Naive thymus-derived CD4-positive, alpha-beta T cell (primary cell): ENCODE results near the gene CDH16. TPM values are rescaled to one million over a fixed set of nuclear protein-coding genes. Genes with fewer than 3 reads are reported as not detected.

Experiments used
- ATAC-seq: fragments of 150-1000 bp; cut with Tn5 transposase; 2 replicates; pipeline ENCODE4 v1.10.0; 2021; ENCODE audit warnings: mild to moderate bottlenecking, moderate library complexity
- CTCF ChIA-PET: fragments of 350-600 bp; sonication (Branson Sonifier 250); formaldehyde crosslinking; loops from one replicate; lab custom pipeline; 2021; ENCODE audit warnings: antibody characterized with exemption; lab: Charles Lee
- POLR2A ChIA-PET: fragments of 350-600 bp; sonication (Branson Sonifier 250); formaldehyde crosslinking; loops from one replicate; lab custom pipeline; 2021; ENCODE audit warnings: antibody characterized with exemption, inconsistent platforms; lab: Charles Lee
- DNase-seq, 9 donors: peaks; one replicate each; pipeline versions ENCODE4 v3.0.0 to v3.0.0-alpha.2; 2020 to 2022; ENCODE audit warnings: mixed read lengths in 1 of 9
- H3K27ac ChIP-seq: one replicate; pipeline ENCODE4 v1.7.0; 2013; ENCODE audit warnings: mild to moderate bottlenecking, low read depth, low read length, moderate library complexity
- H3K27me3 ChIP-seq, 2 donors: one replicate each; pipeline ENCODE4 v1.7.0; 2013; ENCODE audit warnings: low read length in 2 of 2, mild to moderate bottlenecking in 2 of 2, moderate library complexity in 2 of 2; ENCODE audit not compliant: control insufficient read depth in 2 of 2, insufficient read depth in 2 of 2
- H3K36me3 ChIP-seq, 3 experiments: 1 replicate in 2 of 3; 2 replicates in 1 of 3; pipeline ENCODE4 v1.7.0; 2013; ENCODE audit warnings: low read length in 3 of 3, mild to moderate bottlenecking in 3 of 3, moderate library complexity in 1 of 3; ENCODE audit not compliant: insufficient read depth in 3 of 3, control insufficient read depth in 2 of 3
- H3K4me1 ChIP-seq, 2 donors: one replicate each; pipeline ENCODE4 v1.7.0; 2013; ENCODE audit warnings: low read length in 2 of 2, mild to moderate bottlenecking in 2 of 2, moderate library complexity in 1 of 2; ENCODE audit not compliant: control insufficient read depth in 2 of 2, insufficient read depth in 2 of 2
- H3K4me3 ChIP-seq: 2 replicates; pipeline ENCODE4 v1.7.0; 2013; ENCODE audit warnings: mild to moderate bottlenecking, low read length
- H3K9me3 ChIP-seq, 3 experiments: 1 replicate in 2 of 3; 2 replicates in 1 of 3; pipeline ENCODE4 v1.7.0; 2013; ENCODE audit warnings: low read length in 3 of 3; ENCODE audit not compliant: control insufficient read depth in 2 of 3
- H3K27ac Mint-ChIP-seq, 9 donors: one replicate each; pipeline ENCODE4 v1.8.0; 2020 to 2022; ENCODE audit warnings: mixed read lengths in 9 of 9, mild to moderate bottlenecking in 8 of 9, moderate library complexity in 5 of 9, inconsistent platforms in 2 of 9
- H3K27me3 Mint-ChIP-seq, 5 donors: one replicate each; pipeline ENCODE4 v1.8.0; 2021 to 2022; ENCODE audit warnings: mixed read lengths in 5 of 5, mild to moderate bottlenecking in 1 of 5
- H3K36me3 Mint-ChIP-seq, 5 donors: one replicate each; pipeline ENCODE4 v1.8.0; 2020 to 2022; ENCODE audit warnings: mixed read lengths in 5 of 5, mild to moderate bottlenecking in 3 of 5, inconsistent platforms in 1 of 5
- H3K4me1 Mint-ChIP-seq, 7 donors: one replicate each; pipeline ENCODE4 v1.8.0; 2020 to 2022; ENCODE audit warnings: mixed read lengths in 7 of 7, mild to moderate bottlenecking in 3 of 7, inconsistent platforms in 1 of 7
- H3K4me3 Mint-ChIP-seq, 10 donors: one replicate each; pipeline ENCODE4 v1.8.0; 2020 to 2022; ENCODE audit warnings: mild to moderate bottlenecking in 10 of 10, mixed read lengths in 10 of 10, moderate library complexity in 6 of 10, inconsistent platforms in 2 of 10
- H3K9me3 Mint-ChIP-seq, 11 donors: one replicate each; pipeline ENCODE4 v1.8.0; 2020 to 2022; ENCODE audit warnings: mixed read lengths in 11 of 11, mild to moderate bottlenecking in 4 of 11, inconsistent platforms in 1 of 11, moderate library complexity in 1 of 11
- intact Hi-C, 2 donors: fragments of 100-400 bp; cut with micrococcal nuclease; formaldehyde crosslinking; loops; one replicate each; pipeline ENCODE4 v1.15.1; 2023
- polyA plus RNA-seq, 2 donors: library from polyadenylated mRNA; unstranded; fragments of 300-500 nt; fragmentation: Illumina TruSeq; gene quantifications; one replicate each; pipeline ENCODE4 v1.2.3, GENCODE V29; 2021
- total RNA-seq, 6 experiments: library from RNA in 5 of 6; stranded (reverse) in 5 of 6; gene quantifications; 1 replicate in 5 of 6; 2 replicates in 1 of 6; pipeline ENCODE4 v1.2.3 and lab custom pipeline; 2021 to 2026

Gene CDH16
- total and polyA plus RNA-seq, 7 experiments from 2014 or later, result not detected

DNA sequence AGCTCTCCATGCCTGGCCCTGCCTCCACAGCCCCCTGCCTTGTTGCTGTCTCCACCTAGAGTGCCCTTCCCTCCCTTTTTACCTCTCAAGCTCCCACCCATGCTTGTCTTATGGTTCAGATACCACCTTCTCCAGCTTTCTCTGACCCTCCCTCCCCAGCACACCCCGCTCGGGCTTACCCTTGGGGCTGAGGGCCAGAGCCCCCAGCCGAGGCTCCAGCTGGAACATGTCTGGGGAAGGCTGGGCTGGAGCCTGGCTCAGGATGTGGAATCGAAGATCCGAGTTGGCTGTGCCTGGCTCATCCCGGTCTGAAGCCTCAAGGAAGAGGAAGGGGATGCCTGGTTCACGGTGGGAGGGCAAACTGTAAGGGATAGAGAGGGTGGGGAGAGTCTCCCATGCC, 3.6 kb downstream of the CDH16 start:
- no peak overlapping the region for H3K4me3 ChIP-seq
- no peaks in the 10 kb centered on the region for H3K4me1 ChIP-seq
- Mint-ChIP-seq H3K27ac (no peak overlapping the region), H3K9me3 (peaks cover 0 to 1% (median 0%) of the 10 kb centered on the region in 11 donors), H3K27me3 (peaks cover 0 to 6% (median 3%) of the 10 kb centered on the region in 5 donors), H3K4me3 (no peak overlapping the region), H3K4me1 (no peaks in the 10 kb centered on the region), H3K36me3 (no peaks in the 10 kb centered on the region)
- ChIA-PET CTCF (no interaction called here), POLR2A (no interaction called here)
- ATAC-seq (no peak), DNase-seq (no peak)
- no peaks in the 10 kb centered on the region for H3K36me3 ChIP-seq
- H3K9me3 ChIP-seq, result no peaks in the 10 kb centered on the region
- intact Hi-C loops, result no loop called here
- H3K27me3 ChIP-seq, result no peaks in the 10 kb centered on the region
- no peak overlapping the region for H3K27ac ChIP-seq

DNA sequence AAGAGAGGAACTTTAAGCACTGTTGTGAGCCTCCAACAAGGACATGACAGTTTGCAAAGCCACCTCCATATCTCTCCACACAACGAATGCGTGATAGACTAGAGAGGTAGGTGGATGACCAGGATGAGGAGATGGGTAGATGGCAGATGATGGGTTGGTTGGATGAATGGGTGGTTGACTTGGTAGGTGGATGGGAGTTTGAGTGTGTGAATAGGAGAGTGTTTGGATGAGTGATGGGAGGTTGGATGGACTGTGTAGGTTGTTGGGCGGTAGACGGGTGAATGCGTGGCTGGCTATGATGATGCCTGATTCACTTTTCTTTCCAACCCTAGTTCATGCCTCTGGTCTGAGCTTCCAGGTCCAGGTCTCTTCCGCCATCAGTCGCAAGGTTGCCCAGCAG, 4.1 kb downstream of the CDH16 start:
- H3K27me3 ChIP-seq, result no peaks in the 10 kb centered on the region
- Mint-ChIP-seq H3K27me3 (peaks cover 0 to 6% (median 3%) of the 10 kb centered on the region in 5 donors), H3K4me3 (no peak overlapping the region), H3K4me1 (no peaks in the 10 kb centered on the region), H3K27ac (no peak overlapping the region), H3K9me3 (peaks cover 0 to 1% (median 0%) of the 10 kb centered on the region in 11 donors), H3K36me3 (no peaks in the 10 kb centered on the region)
- no peaks in the 10 kb centered on the region for H3K9me3 ChIP-seq
- DNase-seq, result no peak
- H3K27ac ChIP-seq, result no peak overlapping the region
- intact Hi-C loops, result no loop called here
- H3K4me3 ChIP-seq, result no peak overlapping the region
- ChIA-PET POLR2A (no interaction called here), CTCF (no interaction called here)
- no peaks in the 10 kb centered on the region for H3K36me3 ChIP-seq
- ATAC-seq, result no peak
- no peaks in the 10 kb centered on the region for H3K4me1 ChIP-seq

DNA sequence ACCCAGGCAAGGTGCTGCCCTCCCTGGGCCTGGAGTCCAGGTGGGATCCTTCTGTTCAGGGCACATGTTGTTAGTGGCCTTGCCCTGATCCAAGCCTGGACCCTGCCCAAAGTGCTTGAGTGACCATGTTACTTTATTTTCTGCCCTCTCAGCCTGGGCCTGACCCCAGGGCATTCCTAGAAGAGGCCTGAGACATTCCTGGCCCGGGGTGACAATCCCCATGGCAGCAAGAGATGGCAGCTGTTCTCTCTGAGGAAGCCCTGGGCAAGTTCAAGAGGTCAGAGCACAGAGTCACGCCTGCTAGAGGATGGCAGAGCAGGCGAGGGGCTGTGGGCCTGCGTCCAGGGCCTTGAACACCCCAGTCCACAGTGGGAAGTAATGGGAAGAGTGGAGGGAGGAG, 5.0 kb downstream of the CDH16 start:
- Histone ChIP-seq H3K9me3 (no peaks in the 10 kb centered on the region), H3K4me1 (no peaks in the 10 kb centered on the region), H3K27ac (no peak overlapping the region), H3K4me3 (no peak overlapping the region), H3K36me3 (no peaks in the 10 kb centered on the region), H3K27me3 (no peaks in the 10 kb centered on the region)
- peaks cover 0 to 1% (median 0%) of the 10 kb centered on the region in 11 donors for H3K9me3 Mint-ChIP-seq
- H3K27me3 Mint-ChIP-seq, result peaks cover 0 to 3% (median 0%) of the 10 kb centered on the region in 5 donors
- ChIA-PET CTCF (no interaction called here), POLR2A (no interaction called here)
- intact Hi-C loops, result no loop called here
- H3K36me3 Mint-ChIP-seq, result no peaks in the 10 kb centered on the region
- H3K4me1 Mint-ChIP-seq, result no peaks in the 10 kb centered on the region
- no peak overlapping the region for H3K4me3 Mint-ChIP-seq
- DNase-seq (no peak), ATAC-seq (no peak)
- no peak overlapping the region for H3K27ac Mint-ChIP-seq

DNA sequence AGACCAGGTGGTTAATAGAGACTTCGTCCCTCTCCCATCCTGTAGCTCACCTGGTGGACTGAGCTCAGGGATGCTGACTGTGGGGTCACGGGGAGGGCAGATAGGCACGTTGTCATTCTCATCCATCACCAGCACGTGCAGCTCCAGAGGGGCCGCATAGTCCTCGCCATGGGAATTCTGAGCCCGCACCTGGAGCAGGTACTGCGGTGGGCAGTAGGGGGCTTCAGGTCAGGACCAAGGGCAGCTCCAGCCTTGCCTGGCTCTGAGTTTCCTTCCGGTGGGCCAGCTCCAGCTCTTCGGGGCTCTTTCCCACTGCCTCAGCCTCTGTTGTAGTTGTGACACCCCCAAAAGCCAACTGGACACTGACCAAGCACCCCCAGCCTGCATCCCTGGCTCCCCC, 5.6 kb downstream of the CDH16 start:
- Mint-ChIP-seq H3K27me3 (peaks cover 0 to 3% (median 0%) of the 10 kb centered on the region in 5 donors), H3K4me3 (no peak overlapping the region), H3K4me1 (no peaks in the 10 kb centered on the region), H3K36me3 (no peaks in the 10 kb centered on the region), H3K27ac (no peak overlapping the region), H3K9me3 (peaks cover 0 to 1% (median 0%) of the 10 kb centered on the region in 11 donors)
- Histone ChIP-seq H3K4me1 (no peaks in the 10 kb centered on the region), H3K36me3 (no peaks in the 10 kb centered on the region), H3K9me3 (no peaks in the 10 kb centered on the region), H3K4me3 (no peak overlapping the region), H3K27me3 (no peaks in the 10 kb centered on the region), H3K27ac (no peak overlapping the region)
- ChIA-PET CTCF (interaction anchor here (0.7 kb wide), 1 partner anchor 83 kb away, joined by 3 read pairs; the partner anchor contains the start of gene NAE1), POLR2A (no interaction called here)
- ATAC-seq (no peak), DNase-seq (no peak)
- intact Hi-C loops, result no loop called here

DNA sequence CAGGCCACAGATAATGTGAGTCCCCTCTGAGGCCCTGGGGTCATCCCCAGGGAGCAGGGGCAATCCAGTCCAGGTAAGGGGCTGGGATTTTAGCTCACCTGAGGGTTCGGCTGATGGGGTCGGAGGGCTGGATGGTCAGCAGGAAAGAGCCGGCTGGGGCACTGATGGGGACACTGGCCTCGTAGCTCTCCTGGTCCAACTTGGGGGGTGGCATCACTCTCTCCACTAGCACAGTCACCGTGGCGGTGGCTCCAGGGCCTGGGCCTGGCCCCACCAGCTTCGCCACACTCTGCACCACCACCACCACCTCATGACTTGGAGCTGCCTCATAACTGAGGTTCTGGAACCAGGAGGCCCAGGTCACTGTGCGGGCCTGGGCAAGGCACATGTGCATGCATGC, 6.9 kb downstream of the CDH16 start:
- Mint-ChIP-seq H3K4me1 (peaks cover 0 to 3% (median 0%) of the 10 kb centered on the region in 7 donors), H3K4me3 (no peak overlapping the region), H3K36me3 (no peaks in the 10 kb centered on the region), H3K9me3 (peaks cover 0 to 1% (median 0%) of the 10 kb centered on the region in 11 donors), H3K27me3 (peaks cover 0 to 3% (median 0%) of the 10 kb centered on the region in 5 donors), H3K27ac (no peak overlapping the region)
- H3K4me3 ChIP-seq, result no peak overlapping the region
- ATAC-seq, result no peak
- ChIA-PET CTCF (interaction anchor here (0.6 kb wide), 1 partner anchor 167 kb away, joined by 3 read pairs; no protein-coding TSS in a partner anchor), POLR2A (interaction anchor here (0.6 kb wide), 1 partner anchor 20 kb away, joined by 3 read pairs; no protein-coding TSS in a partner anchor)
- no peak for DNase-seq
- H3K27me3 ChIP-seq, result no peaks in the 10 kb centered on the region
- H3K27ac ChIP-seq, result no peak overlapping the region
- no peaks in the 10 kb centered on the region for H3K4me1 ChIP-seq
- H3K36me3 ChIP-seq, result no peaks in the 10 kb centered on the region
- intact Hi-C loops, result no loop called here
- no peaks in the 10 kb centered on the region for H3K9me3 ChIP-seq

DNA sequence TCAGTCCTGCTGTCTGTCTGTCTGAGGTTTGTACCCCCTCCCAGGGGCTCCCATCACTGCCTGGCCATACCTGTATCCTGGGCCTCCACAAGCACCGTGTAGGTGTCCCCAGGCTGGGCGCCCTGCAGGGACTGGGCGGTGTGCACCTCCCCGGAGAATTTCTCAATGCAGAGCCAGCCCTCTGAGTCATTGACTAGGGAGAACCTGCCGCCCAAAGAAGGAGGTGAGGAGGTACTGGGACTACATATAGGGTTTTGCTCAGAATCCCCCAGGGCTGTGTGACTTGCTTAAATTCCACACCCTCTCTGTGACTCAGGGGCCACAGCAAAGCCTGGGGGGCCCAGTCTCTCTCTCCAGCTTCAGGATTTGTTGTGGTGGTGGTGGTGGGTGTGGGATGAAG, 7.6 kb downstream of the CDH16 start:
- CTCF ChIA-PET, result interaction anchor here (0.6 kb wide), 1 partner anchor 168 kb away, joined by 3 read pairs; no protein-coding TSS in a partner anchor

More for the DNA sequence above, 7.6 kb downstream of the CDH16 start:
- peaks cover 4 to 6% (median 5%) of the 10 kb centered on the region in 7 donors for H3K4me1 Mint-ChIP-seq
- H3K4me3 Mint-ChIP-seq, result no peak overlapping the region
- H3K27ac Mint-ChIP-seq, result no peak overlapping the region
- H3K36me3 ChIP-seq, result no peaks in the 10 kb centered on the region
- H3K9me3 Mint-ChIP-seq, result no peaks in the 10 kb centered on the region
- H3K27me3 ChIP-seq, result no peaks in the 10 kb centered on the region
- no peaks in the 10 kb centered on the region for H3K27me3 Mint-ChIP-seq
- no peak overlapping the region for H3K4me3 ChIP-seq
- no peaks in the 10 kb centered on the region for H3K9me3 ChIP-seq
- DNase-seq, result no peak
- no peak overlapping the region for H3K27ac ChIP-seq
- peaks cover 0 to 2% of the 10 kb centered on the region in 2 donors for H3K4me1 ChIP-seq
- POLR2A ChIA-PET, result interaction anchor here (0.6 kb wide), 1 partner anchor 19 kb away, joined by 3 read pairs; no protein-coding TSS in a partner anchor
- no peaks in the 10 kb centered on the region for H3K36me3 Mint-ChIP-seq
- intact Hi-C loops, result no loop called here
- no peak for ATAC-seq
